Kidney (tissue), 14 donors: ENCODE results near the gene UNC13C. TPM values are rescaled to one million over a fixed set of nuclear protein-coding genes. Genes with fewer than 3 reads are reported as not detected.

ENCODE experiments used
- DNase-seq, 5 donors: peaks; one replicate each; pipeline ENCODE4 v3.0.0-alpha.2; 2013 to 2020
- FAIRE-seq: peaks from 2 replicates; lab custom pipeline; 2012; peaks lifted over from hg19 to GRCh38; lab: Jason Lieb, UNC
- H3K27ac ChIP-seq, 2 donors: one replicate each; pipeline ENCODE4 v1.7.0; 2013; ENCODE audit warnings: low read depth in 2 of 2, low read length in 2 of 2, inconsistent platforms in 1 of 2
- H3K27me3 ChIP-seq: one replicate; pipeline ENCODE4 v1.7.1; 2013; ENCODE audit warnings: low read length, inconsistent platforms; ENCODE audit not compliant: control insufficient read depth, insufficient read depth
- H3K36me3 ChIP-seq, 3 donors: one replicate each; pipeline versions ENCODE4 v1.7.0 to v1.7.1; 2013; ENCODE audit warnings: low read length in 3 of 3, control low read depth in 1 of 3, inconsistent platforms in 1 of 3; ENCODE audit not compliant: insufficient read depth in 3 of 3, control insufficient read depth in 2 of 3
- H3K4me1 ChIP-seq, 3 donors: one replicate each; pipeline versions ENCODE4 v1.7.0 to v1.7.1; 2013; ENCODE audit warnings: low read length in 3 of 3, inconsistent platforms in 1 of 3, low read depth in 1 of 3; ENCODE audit not compliant: control insufficient read depth in 2 of 3, insufficient read depth in 2 of 3
- H3K4me3 ChIP-seq, 3 donors: one replicate each; pipeline versions ENCODE4 v1.7.0 to v1.8.1; 2013; ENCODE audit warnings: low read length in 3 of 3, control low read depth in 1 of 3, inconsistent platforms in 1 of 3
- H3K9ac ChIP-seq, 3 donors: one replicate each; pipeline versions ENCODE4 v1.7.0 to v1.7.1; 2013; ENCODE audit warnings: low read length in 3 of 3, control low read depth in 1 of 3, inconsistent platforms in 1 of 3
- H3K9me3 ChIP-seq, 3 donors: one replicate each; pipeline versions ENCODE4 v1.7.0 to v1.7.1; 2013; ENCODE audit warnings: low read length in 3 of 3, control low read depth in 1 of 3, inconsistent platforms in 1 of 3; ENCODE audit not compliant: control insufficient read depth in 2 of 3, insufficient read depth in 1 of 3
- CTCF ChIP-seq: IDR thresholded peaks from 3 replicates; pipeline ENCODE4 v1.5.1; 2012; ENCODE audit warnings: mild to moderate bottlenecking, moderate library complexity, borderline replicate concordance; ENCODE audit not compliant: insufficient read depth; ENCODE audit errors: extremely low read depth
- intact Hi-C: fragments of 100-400 bp; cut with DNase I; formaldehyde crosslinking; loops from one replicate; pipeline ENCODE4 v1.11.1; 2022
- polyA plus RNA-seq: library from polyadenylated mRNA; stranded (reverse); fragments of 350-450 nt; fragmentation: Illumina TruSeq; extraction: RNeasy Lipid Tissue Mini Kit (QIAGEN cat#74804); gene quantifications from one replicate; pipeline ENCODE4 v1.2.3, GENCODE V29; 2014; ENCODE audit warnings: low read depth, low replicate concordance; ENCODE audit not compliant: insufficient read depth
- total RNA-seq: library from RNA; stranded (reverse); fragmentation: NEBNext Ultra II Directional; extraction: Animal tissue kit (Norgen Biotek cat#: 25700); gene quantifications from one replicate; pipeline ENCODE4 v1.2.1, GENCODE V29; 2021
- donor health status: control.
- donor health status: control.
- donor health status: control.
- donor health status: control.
- donor health status: control.
- donor health status: DM: yes; HTN: yes; CAD: no.
- donor health status: Normal renal cell carcinoma (clear cell type).

Gene UNC13C
- total and polyA plus RNA-seq, 2 donors from 2014 or later = 0.19 to 0.45 TPM

- intact Hi-C loops = no loop called here
- Histone ChIP-seq H3K36me3 (no peaks in the 10 kb centered on the region), H3K9ac (no peak overlapping the region), H3K27me3 (no peaks in the 10 kb centered on the region), H3K4me1 (no peaks in the 10 kb centered on the region), H3K27ac (no peak overlapping the region), H3K4me3 (no peak overlapping the region), H3K9me3 (no peaks in the 10 kb centered on the region)
- no peak for TF ChIP-seq CTCF
- DNase-seq (no peak), FAIRE-seq (no peak)
Observed at GRCh38 chr15:54322341-54322740, 344.1 kb downstream of the UNC13C start.

GRCh38 chr15:54345301-54345700 is 367.1 kb downstream of the UNC13C start:
- Histone ChIP-seq H3K27ac (no peak overlapping the region), H3K4me3 (no peak overlapping the region), H3K4me1 (no peaks in the 10 kb centered on the region), H3K9ac (no peak overlapping the region), H3K9me3 (no peaks in the 10 kb centered on the region), H3K36me3 (no peaks in the 10 kb centered on the region), H3K27me3 (no peaks in the 10 kb centered on the region)
- FAIRE-seq (no peak), DNase-seq (no peak)
- intact Hi-C loops = no loop called here
- no peak for TF ChIP-seq CTCF

GRCh38 chr15:54345827-54346226 is 367.6 kb downstream of the UNC13C start:
- intact Hi-C loops = no loop called here
- Histone ChIP-seq H3K4me3 (no peak overlapping the region), H3K36me3 (no peaks in the 10 kb centered on the region), H3K27ac (no peak overlapping the region), H3K9ac (no peak overlapping the region), H3K27me3 (no peaks in the 10 kb centered on the region), H3K4me1 (no peaks in the 10 kb centered on the region), H3K9me3 (no peaks in the 10 kb centered on the region)
- TF ChIP-seq CTCF = no peak
- DNase-seq (no peak), FAIRE-seq (no peak)
